ENCODE measurements around the gene HOXC9.

DNA sequence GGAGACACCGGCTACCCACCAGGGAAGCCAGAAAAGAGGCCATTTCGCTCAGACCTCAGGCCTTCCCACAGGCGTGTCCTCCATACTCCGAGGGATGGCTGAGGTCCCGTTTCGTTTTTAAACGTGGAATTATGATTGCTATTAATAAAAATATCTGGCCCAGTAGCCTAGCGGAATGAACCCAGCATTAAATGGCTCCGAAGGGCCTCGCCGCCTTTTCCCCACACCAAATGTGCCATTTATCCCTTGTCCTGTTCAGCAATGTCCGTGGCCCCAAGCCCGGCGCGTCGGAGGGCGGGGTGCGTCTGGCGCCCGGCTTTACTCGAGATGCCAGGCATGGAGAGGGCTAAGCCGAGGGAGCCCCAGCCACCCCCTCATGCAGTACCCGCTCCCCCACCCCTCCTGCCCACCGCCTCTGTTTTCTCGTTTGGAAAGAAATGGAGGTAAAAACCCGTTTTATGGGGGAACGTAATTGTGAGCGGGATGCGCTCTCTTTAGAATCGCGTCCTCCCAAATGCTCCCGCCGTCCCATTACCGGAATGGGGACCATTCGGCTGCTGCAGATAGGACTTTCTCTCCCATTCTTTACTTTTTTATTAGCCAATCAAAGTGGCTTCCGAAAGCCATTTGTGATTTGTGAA lies 14.5 kb downstream of the HOXC9 start:
- TF ChIP-seq, protein P1, sequence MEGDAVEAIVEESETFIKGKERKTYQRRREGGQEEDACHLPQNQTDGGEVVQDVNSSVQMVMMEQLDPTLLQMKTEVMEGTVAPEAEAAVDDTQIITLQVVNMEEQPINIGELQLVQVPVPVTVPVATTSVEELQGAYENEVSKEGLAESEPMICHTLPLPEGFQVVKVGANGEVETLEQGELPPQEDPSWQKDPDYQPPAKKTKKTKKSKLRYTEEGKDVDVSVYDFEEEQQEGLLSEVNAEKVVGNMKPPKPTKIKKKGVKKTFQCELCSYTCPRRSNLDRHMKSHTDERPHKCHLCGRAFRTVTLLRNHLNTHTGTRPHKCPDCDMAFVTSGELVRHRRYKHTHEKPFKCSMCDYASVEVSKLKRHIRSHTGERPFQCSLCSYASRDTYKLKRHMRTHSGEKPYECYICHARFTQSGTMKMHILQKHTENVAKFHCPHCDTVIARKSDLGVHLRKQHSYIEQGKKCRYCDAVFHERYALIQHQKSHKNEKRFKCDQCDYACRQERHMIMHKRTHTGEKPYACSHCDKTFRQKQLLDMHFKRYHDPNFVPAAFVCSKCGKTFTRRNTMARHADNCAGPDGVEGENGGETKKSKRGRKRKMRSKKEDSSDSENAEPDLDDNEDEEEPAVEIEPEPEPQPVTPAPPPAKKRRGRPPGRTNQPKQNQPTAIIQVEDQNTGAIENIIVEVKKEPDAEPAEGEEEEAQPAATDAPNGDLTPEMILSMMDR (conservative IDR thresholded peaks at IDR 0.05; ENCODE audit: low read length) = no peak
- TF ChIP-seq EZH2phosphoT487 (IDR thresholded peaks at IDR 0.05; ENCODE audit: borderline replicate concordance) = no peak

Measured in Loucy (cell line).